NCI-H748 (cell line): ENCODE data around the gene DENND2A.
"Not testable (repeated sequence)": the region's sequence is repeated elsewhere in the genome, so short reads cannot be mapped to it uniquely, and the experiment has no call there.

Source experiments
- DNase-seq: peaks from one replicate; lab custom pipeline; 2025; ENCODE audit not compliant: unreplicated experiment; lab: John Stamatoyannopoulos, UW

DENND2A gene

DNA sequence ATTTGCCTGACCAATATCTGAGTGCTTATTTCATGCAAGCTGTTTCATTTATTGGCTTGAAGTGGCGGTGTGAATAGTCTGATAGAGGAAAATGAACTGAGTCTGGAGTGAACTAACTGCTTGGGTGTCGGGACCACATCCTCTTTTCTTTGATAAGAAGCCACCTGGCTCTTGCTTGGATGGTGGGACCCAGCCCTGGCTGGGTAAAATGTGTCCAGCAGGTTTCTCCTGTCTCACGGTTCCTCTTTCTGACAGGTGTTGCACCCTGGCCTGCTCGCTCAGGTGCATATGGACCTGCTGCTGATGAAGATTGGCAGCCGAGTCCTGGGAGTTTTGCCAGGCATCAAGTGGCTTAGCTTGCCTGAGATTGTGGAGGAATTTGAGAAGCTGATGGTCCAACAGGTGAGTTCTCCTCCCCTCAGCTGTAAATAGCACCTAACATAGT is 33.8 kb upstream of the DENND2A start:
- no peak for DNase-seq

DNA sequence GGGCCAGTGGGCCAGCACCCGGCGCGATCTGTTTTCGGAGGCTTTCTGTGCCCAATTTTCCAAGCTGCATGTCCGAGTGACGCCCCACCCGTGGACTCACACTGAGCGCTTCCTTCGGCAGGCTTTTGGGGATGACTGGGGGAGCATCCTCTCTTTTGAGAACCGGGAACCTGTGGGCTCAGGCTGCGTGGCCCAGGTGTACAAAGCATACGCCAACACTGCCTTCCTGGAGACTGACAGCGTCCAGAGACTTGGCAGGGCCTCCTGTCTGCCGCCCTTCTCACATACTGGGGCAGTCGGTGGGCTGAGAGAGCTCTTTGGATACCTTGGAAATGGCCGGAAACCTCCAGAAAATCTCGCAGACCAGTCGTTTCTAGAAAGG is 33.2 kb upstream of the DENND2A start:
- DNase-seq = no peak

- DNase-seq = peak; percentile 76
These were observed 32.6 kb upstream of the DENND2A start for GRCh38 chr7:140673063-140673773.

DNA sequence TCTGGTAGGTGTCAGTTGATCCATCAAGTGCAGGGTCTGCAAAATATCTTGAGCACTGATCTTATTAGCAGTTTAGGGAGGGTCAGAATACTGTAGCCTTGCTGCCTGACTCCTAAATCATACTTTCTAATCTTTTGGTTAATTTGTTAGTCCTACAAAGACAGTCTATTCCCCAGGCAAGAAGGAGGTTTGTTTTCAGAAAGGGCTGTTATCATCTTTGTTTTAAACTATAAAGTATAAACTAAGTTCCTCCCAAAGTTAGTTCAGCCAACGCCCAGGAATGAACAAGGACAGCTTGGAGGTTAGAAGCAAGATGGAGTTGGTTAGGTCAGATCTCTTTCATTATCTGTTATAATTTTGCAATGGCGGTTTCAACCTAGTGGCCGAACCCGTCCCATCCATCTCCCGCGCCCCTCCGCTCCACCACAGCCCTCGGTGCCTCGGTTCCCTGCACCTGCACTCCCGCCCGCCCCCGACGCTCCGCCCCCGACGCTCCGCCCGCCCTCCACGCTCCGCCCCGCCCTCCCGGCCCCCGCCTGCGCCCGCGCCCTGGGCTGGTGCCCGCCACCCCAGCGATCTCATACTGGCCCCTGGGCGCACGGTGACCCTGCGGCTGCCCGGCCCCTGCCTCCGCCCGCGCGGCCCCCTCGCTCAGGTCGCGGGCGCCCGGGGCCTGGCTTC is 31.9 kb upstream of the DENND2A start, which contains the start of gene ADCK2:
ADCK2 (plus strand) TSS at position 564 of the 681 bp plus-strand sequence. CDS start 386 bp downstream, outside the sequence.
- peak; percentile 80 for DNase-seq

DNA sequence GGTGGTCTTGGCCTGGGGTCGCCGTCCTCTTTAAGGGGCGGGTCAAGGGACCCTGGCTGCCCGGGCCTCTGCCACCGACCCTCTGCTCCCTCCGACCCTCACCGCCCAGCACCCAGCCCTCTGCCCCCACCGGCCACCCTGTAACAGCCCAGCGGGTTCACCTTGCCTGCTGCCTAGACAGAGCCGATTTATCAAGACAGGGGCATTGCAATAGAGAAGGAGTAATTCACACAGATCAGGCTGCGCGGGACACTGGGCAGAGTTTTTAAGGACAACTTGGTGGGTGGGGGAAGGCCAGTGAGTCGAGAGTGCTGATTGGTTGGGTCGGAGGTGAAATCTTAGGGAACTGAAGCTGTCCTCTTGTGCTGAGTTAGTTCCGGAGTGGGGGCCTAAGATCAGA is 31.4 kb upstream of the DENND2A start:
- DNase-seq = no peak

- DNase-seq = no peak
These were observed 29.8 kb upstream of the DENND2A start for GRCh38 chr7:140670343-140670935.

GRCh38 chr7:140669862-140670261 is 29.2 kb upstream of the DENND2A start:
- DNase-seq = not testable (repeated sequence)

DNA sequence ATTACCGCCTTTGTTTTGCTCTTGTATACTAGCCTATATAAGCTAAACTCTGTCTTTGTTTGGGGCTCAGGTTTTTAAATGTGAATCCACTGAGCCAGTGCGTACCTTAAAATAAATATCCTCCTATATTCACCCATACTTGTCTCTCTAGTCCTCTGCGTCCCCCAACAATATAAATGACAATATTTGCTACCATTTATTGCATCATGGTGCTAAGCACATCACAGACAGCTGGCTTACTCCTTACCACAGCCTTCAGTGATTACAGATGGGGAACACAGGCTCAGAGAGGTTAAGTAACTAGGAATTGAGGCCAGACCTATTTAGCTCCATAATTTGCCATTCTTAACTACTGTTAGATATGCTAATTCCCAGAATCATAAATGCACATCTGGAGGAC is 28.7 kb upstream of the DENND2A start:
- no peak for DNase-seq

DNA sequence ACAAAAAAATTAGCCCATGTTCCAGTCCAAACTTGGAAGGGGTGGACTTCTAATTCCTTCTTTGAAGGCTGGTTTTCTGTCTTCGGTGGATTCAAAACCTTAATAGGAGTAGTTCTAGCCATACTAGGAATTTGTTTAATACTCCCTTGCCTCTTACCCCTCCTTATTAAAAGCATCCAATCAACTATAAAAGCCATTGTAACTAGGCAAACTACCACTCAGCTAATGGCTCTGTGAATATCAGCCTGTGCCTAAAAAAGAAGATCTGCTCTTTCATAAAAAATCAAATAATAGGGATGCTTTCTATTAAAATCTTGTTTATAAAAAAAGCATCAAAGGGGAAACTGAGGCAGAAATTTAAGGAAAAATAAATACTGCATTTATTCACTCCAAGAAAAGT is 28.0 kb upstream of the DENND2A start:
- no peak for DNase-seq

DNA sequence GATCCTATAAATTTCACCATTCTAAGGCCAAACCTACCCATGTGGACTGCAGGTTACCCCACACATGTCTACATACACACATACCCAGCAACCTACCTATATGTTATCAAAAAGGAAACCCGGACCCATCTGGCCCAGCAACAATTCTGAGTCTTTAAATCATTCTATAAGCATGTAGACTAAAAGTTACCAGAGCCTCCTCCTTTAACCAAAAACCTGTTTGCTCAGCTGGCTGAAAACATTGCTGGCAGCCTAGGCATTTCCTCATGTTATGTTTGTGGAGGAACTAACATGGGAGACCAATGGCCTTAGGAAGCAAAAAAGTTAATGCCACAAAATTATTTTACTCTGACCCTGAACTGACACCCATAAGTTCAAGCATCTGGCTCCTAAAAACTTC is 26.9 kb upstream of the DENND2A start:
- DNase-seq = no peak

DNA sequence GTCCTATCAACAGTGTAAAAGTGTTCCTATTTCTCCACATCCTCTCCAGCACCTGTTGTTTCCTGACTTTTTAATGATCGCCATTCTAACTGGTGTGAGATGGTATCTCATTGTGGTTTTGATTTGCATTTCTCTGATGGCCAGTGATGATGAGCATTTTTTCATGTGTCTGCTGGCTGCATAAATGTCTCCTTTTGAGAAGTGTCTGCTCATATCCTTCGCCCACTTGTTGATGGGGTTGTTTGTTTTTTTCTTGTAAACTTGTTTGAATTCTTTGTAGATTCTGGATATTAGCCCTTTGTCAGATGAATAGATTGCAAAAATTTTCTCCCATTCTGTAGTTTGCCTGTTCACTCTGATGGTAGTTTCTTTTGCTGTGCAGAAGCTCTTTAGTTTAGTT is 22.3 kb upstream of the DENND2A start:
- not testable (repeated sequence) for DNase-seq

DNA sequence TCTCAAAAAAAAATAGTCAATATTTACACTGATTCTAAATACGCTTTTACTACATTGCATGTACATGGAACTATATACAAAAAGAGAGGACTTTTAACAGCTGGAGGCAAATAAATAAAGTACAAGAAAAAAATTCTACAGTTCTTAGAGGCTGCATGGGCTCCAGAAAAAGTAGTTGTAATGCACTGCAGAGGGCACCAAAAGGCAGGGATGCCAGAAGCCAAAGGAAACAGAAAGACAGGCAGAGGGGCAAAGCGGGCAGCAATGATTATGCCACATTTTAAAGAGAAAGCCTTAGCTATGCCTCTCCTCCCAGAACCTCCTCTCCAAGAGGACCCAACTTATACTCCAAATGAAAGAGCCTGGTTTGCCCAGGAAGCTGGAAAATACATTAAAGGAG is 20.5 kb upstream of the DENND2A start:
- no peak for DNase-seq

GRCh38 chr7:140659856-140660255 is 19.2 kb upstream of the DENND2A start:
- DNase-seq = no peak

DNA sequence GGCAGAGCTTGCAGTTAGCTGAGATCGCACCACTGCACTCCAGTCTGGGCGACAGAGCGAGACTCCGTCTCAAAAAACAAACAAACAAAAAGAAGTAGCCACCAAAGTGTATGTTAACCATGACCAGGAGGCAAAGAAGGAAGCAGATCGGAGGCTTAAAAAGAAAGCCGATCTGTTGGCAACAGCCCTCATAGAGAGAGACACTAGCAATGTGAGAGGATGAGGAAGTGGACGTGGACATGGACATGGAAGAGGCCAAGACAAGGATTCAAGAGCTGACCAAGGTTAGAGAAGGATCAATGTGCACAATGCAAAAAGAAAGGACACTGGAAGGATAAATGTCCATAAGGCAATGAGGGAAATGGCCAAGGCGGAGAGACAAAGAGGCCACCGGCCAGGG is 17.3 kb upstream of the DENND2A start:
- no peak for DNase-seq

GRCh38 chr7:140656548-140657515 is 16.2 kb upstream of the DENND2A start:
- DNase-seq = peak; percentile 22

DNA sequence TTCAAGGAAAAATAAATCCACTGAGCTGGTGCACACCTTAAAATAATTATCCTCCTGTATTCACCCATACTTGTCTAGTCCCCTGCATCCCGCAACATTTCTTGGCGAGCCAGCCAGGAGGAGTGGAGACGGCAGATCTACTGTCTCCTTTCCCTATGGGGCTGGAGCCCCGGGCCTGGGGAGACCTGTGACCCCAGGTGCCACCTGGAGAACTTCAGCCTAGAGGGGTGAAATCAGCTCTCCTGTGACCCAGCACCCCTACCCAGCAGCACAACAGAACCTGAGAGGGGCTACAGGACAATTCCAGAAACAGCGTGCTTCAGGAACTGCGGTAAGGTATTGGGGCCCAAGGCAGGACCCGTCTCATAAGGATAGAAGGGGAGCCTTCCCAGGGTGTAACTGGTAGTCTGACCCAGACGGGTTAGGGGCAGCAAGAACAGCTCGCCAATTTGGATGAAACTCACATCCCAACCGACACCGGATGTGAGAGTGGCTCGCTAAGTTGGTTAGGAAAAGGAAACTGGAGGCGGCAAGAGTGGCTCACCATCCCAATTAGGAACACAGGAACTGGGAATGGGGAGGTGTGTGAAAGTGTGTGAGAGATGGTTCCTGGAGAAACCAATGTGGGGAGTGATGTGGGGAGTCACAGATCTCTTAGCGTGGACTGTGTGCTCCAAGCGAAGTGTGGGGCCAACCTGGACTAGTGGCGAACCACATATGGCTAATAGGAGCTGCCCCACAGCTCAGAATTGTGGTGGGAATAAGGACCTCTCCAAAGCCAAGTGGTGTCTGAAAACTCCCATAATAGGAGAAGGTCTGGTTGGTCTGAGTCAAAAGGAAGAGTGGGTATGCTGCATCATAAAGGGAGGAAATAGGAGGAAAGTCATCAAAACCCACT is 15.1 kb upstream of the DENND2A start:
- DNase-seq = no peak

DNA sequence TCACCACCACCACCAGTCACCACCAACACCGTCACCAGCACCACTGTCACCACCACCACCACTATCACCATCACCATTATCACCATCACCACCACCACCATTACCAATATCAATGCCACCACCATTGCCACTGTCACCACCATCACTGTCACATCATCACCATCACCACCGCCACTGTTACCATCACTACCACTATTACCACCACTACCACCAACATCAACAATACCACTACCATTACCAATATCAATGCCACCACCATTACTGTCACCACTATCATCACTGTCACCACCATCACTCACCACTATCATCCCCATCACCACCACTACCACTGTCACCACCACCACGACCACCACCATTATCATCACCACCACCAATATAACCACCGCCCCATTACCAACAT is 14.0 kb upstream of the DENND2A start:
- no peak for DNase-seq

- no peak for DNase-seq
These were observed 13.4 kb upstream of the DENND2A start for GRCh38 chr7:140654109-140654387.

- peak; percentile 85 for DNase-seq
These were observed 12.9 kb upstream of the DENND2A start for GRCh38 chr7:140653319-140654108.
